ENCODE measurements around the gene SHLD2. TPM values are rescaled to one million over a fixed set of nuclear protein-coding genes. Genes with fewer than 3 reads are reported as not detected.
"Not testable (repeated sequence)": the region's sequence is repeated elsewhere in the genome, so short reads cannot be mapped to it uniquely, and the experiment has no call there.

The SHLD2 gene
- total RNA-seq, 1 donor from 2014 or later: 13.8 TPM

GRCh38 chr10:87210309-87210708 is 115.3 kb downstream of the SHLD2 start:
- DNase-seq (ENCODE audit: extremely low read depth, low read depth, low spot score): not testable (repeated sequence)

- not testable (repeated sequence) for DNase-seq (ENCODE audit: extremely low read depth, low read depth, low spot score)
Observed at GRCh38 chr10:87211848-87212247, 116.8 kb downstream of the SHLD2 start.

DNA sequence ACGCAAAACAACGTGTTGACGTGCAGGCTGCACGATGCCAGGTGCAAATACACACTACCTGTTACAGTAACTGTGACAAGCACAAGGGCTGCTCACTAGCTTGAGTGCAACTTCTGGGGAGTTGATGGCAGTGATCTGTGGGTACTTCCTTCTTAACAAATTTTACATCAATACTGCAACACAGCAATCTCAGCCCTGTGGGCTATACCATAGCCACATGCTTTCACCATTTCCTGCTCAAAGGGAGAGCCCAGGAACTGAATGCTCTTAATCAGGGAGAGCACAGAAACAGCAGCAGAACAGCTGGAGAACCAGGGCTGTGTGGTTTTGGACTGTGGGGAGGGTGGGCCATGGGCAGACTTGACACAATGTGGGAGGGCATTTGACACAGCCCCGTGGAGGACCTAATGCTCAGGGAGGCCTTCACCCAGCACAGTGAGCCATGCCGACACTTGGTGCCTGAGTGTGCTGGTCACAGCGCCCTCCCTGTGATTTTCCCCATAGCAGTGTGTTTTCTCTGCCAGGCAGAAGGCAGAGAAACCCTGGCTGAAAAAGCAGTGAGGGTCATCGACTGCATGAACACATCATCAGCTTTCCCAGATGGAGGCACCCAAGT is 118.3 kb downstream of the SHLD2 start:
- not testable (repeated sequence) for DNase-seq (ENCODE audit: extremely low read depth, low read depth, low spot score)

- not testable (repeated sequence) for DNase-seq (ENCODE audit: extremely low read depth, low read depth, low spot score)
Observed at GRCh38 chr10:87213806-87214205, 118.8 kb downstream of the SHLD2 start.

GRCh38 chr10:87216120-87216519 is 121.1 kb downstream of the SHLD2 start:
- not testable (repeated sequence) for DNase-seq (ENCODE audit: extremely low read depth, low read depth, low spot score)

DNA sequence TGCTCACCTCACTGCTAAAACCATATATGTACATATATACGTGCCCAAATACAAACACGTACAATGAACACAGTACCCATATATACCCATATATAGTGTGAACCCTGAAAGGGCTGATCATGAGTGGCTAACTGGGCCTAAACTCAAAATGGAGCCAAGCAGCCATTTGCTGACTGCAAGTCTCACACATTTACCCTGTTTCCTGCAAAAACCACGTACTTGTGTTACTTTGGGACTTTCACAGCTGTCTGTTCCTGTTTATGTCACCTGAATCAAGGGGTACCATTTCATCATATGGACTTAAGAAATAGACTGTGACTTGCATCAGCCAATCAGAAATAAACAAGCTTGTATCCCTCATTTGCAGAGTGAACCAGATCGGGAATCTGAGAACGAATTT is 124.4 kb downstream of the SHLD2 start:
- DNase-seq (ENCODE audit: extremely low read depth, low read depth, low spot score): not testable (repeated sequence)

DNA sequence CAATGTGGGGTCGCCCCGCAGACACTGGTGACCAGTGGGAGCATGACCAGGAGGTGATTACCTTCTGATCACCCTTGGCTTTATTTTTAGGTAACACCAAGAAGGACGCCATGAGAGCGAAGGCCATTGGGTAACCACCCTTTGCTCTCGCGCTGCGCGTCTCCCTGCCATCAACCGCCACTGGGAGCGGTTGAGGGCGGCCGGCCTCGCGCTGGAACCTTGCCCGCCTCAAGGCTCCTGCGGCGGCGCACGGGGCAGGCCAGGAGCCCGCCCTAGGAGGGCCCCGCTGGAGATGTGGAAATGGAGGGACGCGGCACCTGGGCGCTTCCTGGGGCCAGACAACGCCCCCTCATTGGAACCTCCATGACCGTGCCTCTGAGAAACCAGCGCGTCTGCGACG is 127.8 kb downstream of the SHLD2 start:
- DNase-seq (ENCODE audit: extremely low read depth, low read depth, low spot score): not testable (repeated sequence)

DNA sequence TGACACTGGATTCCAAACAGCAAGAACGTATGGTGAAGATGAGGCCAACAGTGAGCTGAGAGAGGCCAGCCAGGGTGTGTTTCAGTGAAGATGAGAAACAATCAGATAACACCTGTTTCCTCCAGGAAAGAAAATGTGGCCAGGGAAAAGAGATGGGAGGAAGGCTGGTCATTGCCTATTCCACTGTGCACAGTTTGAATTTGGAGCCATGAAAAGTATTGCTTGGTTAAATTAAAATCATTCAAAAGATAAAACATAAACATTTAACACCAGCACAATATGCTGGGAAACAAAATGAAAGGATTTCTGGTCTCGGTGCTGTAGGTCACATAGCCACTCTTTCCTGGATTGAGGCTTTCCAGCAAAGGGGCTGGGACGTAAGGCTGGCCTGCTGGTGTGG is 130.1 kb downstream of the SHLD2 start, which contains the start of gene NUTM2A:
Gene NUTM2A (plus strand): TSS at position 301 of the 400 bp plus-strand sequence. CDS start 383 bp downstream, outside the sequence.
- DNase-seq (ENCODE audit: extremely low read depth, low read depth, low spot score): not testable (repeated sequence)

DNA sequence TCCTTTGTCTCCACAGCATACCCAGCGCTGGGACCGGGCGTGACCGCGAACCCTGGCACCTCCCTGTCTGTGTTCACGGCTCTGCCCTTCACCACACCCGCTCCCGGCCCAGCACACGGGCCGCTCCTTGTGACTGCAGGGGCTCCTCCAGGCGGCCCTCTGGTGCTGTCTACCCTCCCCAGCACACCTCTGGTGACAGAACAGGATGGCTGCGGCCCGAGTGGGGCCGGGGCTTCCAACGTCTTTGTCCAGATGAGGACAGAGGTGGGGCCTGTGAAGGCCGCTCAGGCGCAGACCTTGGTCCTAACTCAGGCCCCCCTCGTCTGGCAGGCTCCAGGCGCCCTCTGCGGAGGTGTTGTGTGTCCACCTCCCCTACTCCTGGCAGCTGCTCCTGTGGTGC is 133.2 kb downstream of the SHLD2 start:
- DNase-seq (ENCODE audit: extremely low read depth, low read depth, low spot score): not testable (repeated sequence)

DNA sequence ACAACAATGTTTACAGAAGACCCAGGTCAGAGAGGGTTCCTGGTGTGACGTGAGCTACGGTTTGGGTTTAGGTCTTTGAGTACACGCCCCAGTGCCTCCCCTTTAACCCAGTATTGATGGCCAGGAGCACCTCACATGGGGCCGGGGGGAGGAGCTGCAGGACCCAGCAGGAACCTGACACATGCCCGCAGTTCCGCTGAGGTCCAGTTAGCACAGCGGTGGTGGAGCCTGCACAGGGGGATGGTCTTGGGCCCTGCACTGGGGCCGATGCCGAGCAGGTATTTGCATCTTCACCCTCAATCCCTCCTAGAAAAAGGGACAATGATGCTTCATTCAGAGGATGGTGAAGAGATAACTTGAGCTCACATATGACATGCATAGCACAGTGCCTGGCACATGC is 134.2 kb downstream of the SHLD2 start:
- DNase-seq (ENCODE audit: extremely low read depth, low read depth, low spot score): not testable (repeated sequence)

DNA sequence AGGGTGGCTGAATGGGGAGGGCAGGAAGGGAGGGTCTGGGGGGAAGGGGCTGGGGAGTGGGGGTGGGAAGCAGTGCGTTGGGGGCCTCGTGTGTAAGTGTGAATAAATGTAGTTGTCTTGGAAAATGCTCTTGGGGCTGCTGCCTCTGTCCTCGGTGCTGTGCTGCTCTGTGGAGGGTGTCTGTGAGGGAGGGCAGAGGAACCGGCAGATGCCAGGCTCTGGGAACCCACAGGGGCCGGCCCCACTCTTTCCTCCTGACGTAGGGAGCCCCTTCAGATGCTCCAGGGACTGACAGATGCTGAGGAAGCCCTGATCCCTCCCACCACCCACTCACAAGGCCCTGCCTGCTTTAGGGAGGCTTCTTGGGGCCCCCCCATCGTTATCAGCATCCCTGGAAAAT is 139.8 kb downstream of the SHLD2 start:
- DNase-seq (ENCODE audit: extremely low read depth, low read depth, low spot score): not testable (repeated sequence)

DNA sequence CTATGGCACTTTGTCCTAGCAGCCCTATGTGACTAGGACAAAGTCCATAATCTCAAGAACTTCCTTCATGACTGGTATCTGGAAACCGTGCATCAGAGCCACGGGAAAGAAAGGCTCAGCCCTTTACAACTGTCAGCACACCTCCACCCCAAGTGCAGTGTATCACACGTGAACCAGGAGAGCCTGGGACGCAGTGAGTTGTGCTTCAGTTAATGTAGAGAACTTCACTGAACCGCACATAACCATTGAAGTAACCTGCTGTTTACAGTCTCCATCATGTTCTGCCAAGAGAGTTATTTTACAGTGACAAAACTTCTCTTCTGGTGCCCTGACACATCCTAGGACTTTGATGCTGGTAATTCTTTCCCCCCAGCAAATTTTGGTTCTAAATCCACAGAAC is 142.2 kb downstream of the SHLD2 start:
- DNase-seq (ENCODE audit: extremely low read depth, low read depth, low spot score): not testable (repeated sequence)

GRCh38 chr10:87239346-87239808 is 144.4 kb downstream of the SHLD2 start:
- DNase-seq (ENCODE audit: extremely low read depth, low read depth, low spot score): not testable (repeated sequence)

Other genes with a start within 250 kb of the SHLD2 start
- gene MMRN2, start 137.6 kb upstream of the SHLD2 start, total RNA-seq: 153 and 243 TPM in 2 replicates
- 42.3 and 72.4 TPM in 2 replicates for gene SNCG, start 136.6 kb upstream of the SHLD2 start, total RNA-seq
- gene ADIRF, start 126.7 kb upstream of the SHLD2 start, total RNA-seq: 17.5 and 40.6 TPM in 2 replicates
- not detected in 2 replicates for gene FAM25A, start 74.9 kb upstream of the SHLD2 start, total RNA-seq
- gene GLUD1, start 363 bp upstream of the SHLD2 start, total RNA-seq: 114 and 151 TPM in 2 replicates
- gene NUTM2A, start 130.2 kb downstream of the SHLD2 start, total RNA-seq: 0.82 and 1.7 TPM in 2 replicates

Data from glomerular endothelial cell (primary cell).